ENCODE measurements around the gene POMGNT2. TPM values are rescaled to one million over a fixed set of nuclear protein-coding genes. Genes with fewer than 3 reads are reported as not detected.

The POMGNT2 gene
- 21.8 TPM for polyA plus RNA-seq (2013, experiment 1 of 2)
- polyA plus RNA-seq (2013, experiment 2 of 2): 21.6 TPM

GRCh38 chr3:43105596-43106292, at the start of gene POMGNT2:
Gene POMGNT2, minus strand, starts transcription at chr3:43106079. Its CDS starts 24,648 bp downstream, at chr3:43081431.
- Histone ChIP-seq H3K9me3 (replicated peaks in 1 of 2; ENCODE audit: control insufficient read depth in 2 of 2, insufficient read depth in 1 of 2, low read depth in 1 of 2, low read length in 2 of 2) (no peaks in the 10 kb centered on the region), H2BK12ac (ENCODE audit: low read length) (no peak within 1 kb of the TSS), H3K9ac (ENCODE audit: low read depth, low read length, poor library complexity) (peak within 1 kb of the TSS; percentile 87), H3K14ac (ENCODE audit: low read length) (peak within 1 kb of the TSS; percentile 78), H2AFZ (ENCODE audit: low read length) (peak within 1 kb of the TSS; percentile 100), H2BK120ac (ENCODE audit: low read depth, low read length) (no peak within 1 kb of the TSS), H3K4ac (ENCODE audit: low read length) (no peak within 1 kb of the TSS), H3K4me3 (ENCODE audit: low read length in 2 of 2) (peak within 1 kb of the TSS; percentile 80 to 94), H3K23ac (ENCODE audit: low read depth, low read length, poor library complexity) (peak within 1 kb of the TSS; percentile 56), H3K18ac (ENCODE audit: low read length) (peak within 1 kb of the TSS; percentile 90), H3K27me3 (ENCODE audit: control insufficient read depth in 3 of 3, insufficient read depth in 3 of 3, low read depth in 1 of 3, low read length in 3 of 3) (peaks cover 0 to 9% (median 1%) of the 10 kb centered on the region in 3 experiments), H2BK5ac (ENCODE audit: low read length) (no peak within 1 kb of the TSS), H3K4me2 (ENCODE audit: insufficient read depth, low read length, poor library complexity, severe bottlenecking) (peak within 1 kb of the TSS; percentile 64), H2AK5ac (ENCODE audit: low read depth, low read length) (no peak within 1 kb of the TSS), H4K91ac (ENCODE audit: low read depth, low read length, poor library complexity) (no peak within 1 kb of the TSS), H3K27ac (replicated peaks; ENCODE audit: low read length) (no peak within 1 kb of the TSS), H4K8ac (ENCODE audit: low read depth, low read length) (no peak within 1 kb of the TSS), H2BK15ac (ENCODE audit: low read length) (peak within 1 kb of the TSS; percentile 34), H3K79me1 (ENCODE audit: low read depth, low read length) (peaks cover 2% of the 10 kb centered on the region), H3K36me3 (replicated peaks in 1 of 2; ENCODE audit: control insufficient read depth in 2 of 2, insufficient read depth in 2 of 2, low read length in 2 of 2) (no peaks in the 10 kb centered on the region), H3K4me1 (ENCODE audit: control insufficient read depth in 2 of 2, insufficient read depth in 1 of 2, low read depth in 1 of 2, low read length in 2 of 2) (peaks cover 4 to 7% of the 10 kb centered on the region in 2 donors)
- DNase-seq (ENCODE audit: low spot score): peak; percentile 82
- WGBS, 2 donors (ENCODE audit: extremely low coverage in 2 of 2, insufficient read length in 2 of 2, insufficient replicate concordance in 1 of 2): no CpG with 5 or more reads among the region's 71 CpGs

- no peak overlapping the region for H4K91ac ChIP-seq (ENCODE audit: low read depth, low read length, poor library complexity)
- H3K27me3 ChIP-seq (ENCODE audit: control insufficient read depth in 3 of 3, insufficient read depth in 3 of 3, low read depth in 1 of 3, low read length in 3 of 3): peaks cover 0 to 6% (median 0%) of the 10 kb centered on the region in 3 experiments
- no peak overlapping the region for H2BK15ac ChIP-seq (ENCODE audit: low read length)
- H2BK5ac ChIP-seq (ENCODE audit: low read length): no peak overlapping the region
- H3K23ac ChIP-seq (ENCODE audit: low read depth, low read length, poor library complexity): no peak overlapping the region
- no peak overlapping the region for H2AK5ac ChIP-seq (ENCODE audit: low read depth, low read length)
- H2AFZ ChIP-seq (ENCODE audit: low read length): no peak overlapping the region
- H3K4me1 ChIP-seq (ENCODE audit: control insufficient read depth in 2 of 2, insufficient read depth in 1 of 2, low read depth in 1 of 2, low read length in 2 of 2): peaks cover 2 to 3% of the 10 kb centered on the region in 2 donors
- H3K4me2 ChIP-seq (ENCODE audit: insufficient read depth, low read length, poor library complexity, severe bottlenecking): no peak overlapping the region
- H3K14ac ChIP-seq (ENCODE audit: low read length): no peak overlapping the region
- H3K4me3 ChIP-seq (ENCODE audit: low read length in 2 of 2): no peak overlapping the region
- H4K8ac ChIP-seq (ENCODE audit: low read depth, low read length): no peak overlapping the region
- no peak overlapping the region for H3K4ac ChIP-seq (ENCODE audit: low read length)
- no peak for DNase-seq (ENCODE audit: low spot score)
- no peak overlapping the region for H3K18ac ChIP-seq (ENCODE audit: low read length)
- no peaks in the 10 kb centered on the region for H3K9me3 ChIP-seq (replicated peaks in 1 of 2; ENCODE audit: control insufficient read depth in 2 of 2, insufficient read depth in 1 of 2, low read depth in 1 of 2, low read length in 2 of 2)
- no peaks in the 10 kb centered on the region for H3K79me1 ChIP-seq (ENCODE audit: low read depth, low read length)
- H2BK12ac ChIP-seq (ENCODE audit: low read length): no peak overlapping the region
- H3K9ac ChIP-seq (ENCODE audit: low read depth, low read length, poor library complexity): no peak overlapping the region
- WGBS, 2 donors (ENCODE audit: extremely low coverage in 2 of 2, insufficient read length in 2 of 2, insufficient replicate concordance in 1 of 2): no CpG with 5 or more reads among the region's 5 CpGs
- no peak overlapping the region for H3K27ac ChIP-seq (replicated peaks; ENCODE audit: low read length)
- no peak overlapping the region for H2BK120ac ChIP-seq (ENCODE audit: low read depth, low read length)
- no peaks in the 10 kb centered on the region for H3K36me3 ChIP-seq (replicated peaks in 1 of 2; ENCODE audit: control insufficient read depth in 2 of 2, insufficient read depth in 2 of 2, low read length in 2 of 2)
Measured at GRCh38 chr3:43154980-43155379, 49.1 kb upstream of the POMGNT2 start.

- H3K4me1 ChIP-seq (ENCODE audit: control insufficient read depth in 2 of 2, insufficient read depth in 1 of 2, low read depth in 1 of 2, low read length in 2 of 2): peaks cover 2 to 3% of the 10 kb centered on the region in 2 donors
- no peak overlapping the region for H3K9ac ChIP-seq (ENCODE audit: low read depth, low read length, poor library complexity)
- no peaks in the 10 kb centered on the region for H3K36me3 ChIP-seq (replicated peaks in 1 of 2; ENCODE audit: control insufficient read depth in 2 of 2, insufficient read depth in 2 of 2, low read length in 2 of 2)
- H2BK120ac ChIP-seq (ENCODE audit: low read depth, low read length): no peak overlapping the region
- H3K18ac ChIP-seq (ENCODE audit: low read length): peak overlapping the region; percentile 39
- H4K8ac ChIP-seq (ENCODE audit: low read depth, low read length): no peak overlapping the region
- H2AFZ ChIP-seq (ENCODE audit: low read length): no peak overlapping the region
- H3K27ac ChIP-seq (replicated peaks; ENCODE audit: low read length): no peak overlapping the region
- H2BK12ac ChIP-seq (ENCODE audit: low read length): no peak overlapping the region
- no peak overlapping the region for H3K4ac ChIP-seq (ENCODE audit: low read length)
- H3K23ac ChIP-seq (ENCODE audit: low read depth, low read length, poor library complexity): no peak overlapping the region
- no peak overlapping the region for H2BK15ac ChIP-seq (ENCODE audit: low read length)
- WGBS, 2 donors (ENCODE audit: extremely low coverage in 2 of 2, insufficient read length in 2 of 2, insufficient replicate concordance in 1 of 2): no CpG with 5 or more reads among the region's 19 CpGs
- DNase-seq (ENCODE audit: low spot score): no peak
- H3K4me2 ChIP-seq (ENCODE audit: insufficient read depth, low read length, poor library complexity, severe bottlenecking): no peak overlapping the region
- H2BK5ac ChIP-seq (ENCODE audit: low read length): no peak overlapping the region
- H3K14ac ChIP-seq (ENCODE audit: low read length): no peak overlapping the region
- no peaks in the 10 kb centered on the region for H3K9me3 ChIP-seq (replicated peaks in 1 of 2; ENCODE audit: control insufficient read depth in 2 of 2, insufficient read depth in 1 of 2, low read depth in 1 of 2, low read length in 2 of 2)
- H2AK5ac ChIP-seq (ENCODE audit: low read depth, low read length): no peak overlapping the region
- H3K27me3 ChIP-seq (ENCODE audit: control insufficient read depth in 3 of 3, insufficient read depth in 3 of 3, low read depth in 1 of 3, low read length in 3 of 3): peaks cover 0 to 6% (median 0%) of the 10 kb centered on the region in 3 experiments
- no peaks in the 10 kb centered on the region for H3K79me1 ChIP-seq (ENCODE audit: low read depth, low read length)
- H3K4me3 ChIP-seq (ENCODE audit: low read length in 2 of 2): no peak overlapping the region
- H4K91ac ChIP-seq (ENCODE audit: low read depth, low read length, poor library complexity): no peak overlapping the region
Measured at GRCh38 chr3:43153216-43154083, 47.6 kb upstream of the POMGNT2 start.

GRCh38 chr3:43152649-43153048, 46.8 kb upstream of the POMGNT2 start:
- no CpG with 5 or more reads among the region's 5 CpGs for WGBS, 2 donors (ENCODE audit: extremely low coverage in 2 of 2, insufficient read length in 2 of 2, insufficient replicate concordance in 1 of 2)
- Histone ChIP-seq H2BK120ac (ENCODE audit: low read depth, low read length) (no peak overlapping the region), H3K27ac (replicated peaks; ENCODE audit: low read length) (no peak overlapping the region)

More at GRCh38 chr3:43152649-43153048, 46.8 kb upstream of the POMGNT2 start:
- no peak for DNase-seq (ENCODE audit: low spot score)
- H2BK15ac ChIP-seq (ENCODE audit: low read length): no peak overlapping the region
- H3K4me1 ChIP-seq (ENCODE audit: control insufficient read depth in 2 of 2, insufficient read depth in 1 of 2, low read depth in 1 of 2, low read length in 2 of 2): peaks cover 2 to 3% of the 10 kb centered on the region in 2 donors
- H2BK12ac ChIP-seq (ENCODE audit: low read length): no peak overlapping the region
- no peak overlapping the region for H3K9ac ChIP-seq (ENCODE audit: low read depth, low read length, poor library complexity)
- H3K27me3 ChIP-seq (ENCODE audit: control insufficient read depth in 3 of 3, insufficient read depth in 3 of 3, low read depth in 1 of 3, low read length in 3 of 3): peaks cover 0 to 6% (median 0%) of the 10 kb centered on the region in 3 experiments
- H2BK5ac ChIP-seq (ENCODE audit: low read length): no peak overlapping the region
- H3K36me3 ChIP-seq (replicated peaks in 1 of 2; ENCODE audit: control insufficient read depth in 2 of 2, insufficient read depth in 2 of 2, low read length in 2 of 2): no peaks in the 10 kb centered on the region
- no peak overlapping the region for H3K4me2 ChIP-seq (ENCODE audit: insufficient read depth, low read length, poor library complexity, severe bottlenecking)
- no peak overlapping the region for H4K91ac ChIP-seq (ENCODE audit: low read depth, low read length, poor library complexity)
- no peaks in the 10 kb centered on the region for H3K9me3 ChIP-seq (replicated peaks in 1 of 2; ENCODE audit: control insufficient read depth in 2 of 2, insufficient read depth in 1 of 2, low read depth in 1 of 2, low read length in 2 of 2)
- H2AFZ ChIP-seq (ENCODE audit: low read length): no peak overlapping the region
- H3K14ac ChIP-seq (ENCODE audit: low read length): no peak overlapping the region
- no peak overlapping the region for H3K4ac ChIP-seq (ENCODE audit: low read length)
- no peak overlapping the region for H2AK5ac ChIP-seq (ENCODE audit: low read depth, low read length)
- H3K18ac ChIP-seq (ENCODE audit: low read length): no peak overlapping the region
- no peak overlapping the region for H3K4me3 ChIP-seq (ENCODE audit: low read length in 2 of 2)
- H3K23ac ChIP-seq (ENCODE audit: low read depth, low read length, poor library complexity): no peak overlapping the region
- no peak overlapping the region for H4K8ac ChIP-seq (ENCODE audit: low read depth, low read length)
- H3K79me1 ChIP-seq (ENCODE audit: low read depth, low read length): no peaks in the 10 kb centered on the region
